Suprapubic skin (tissue), 4 donors: ENCODE data around the gene SGPL1. TPM values are rescaled to one million over a fixed set of nuclear protein-coding genes. Genes with fewer than 3 reads are reported as not detected.

Experiments used
- DNase-seq, 2 donors: peaks; one replicate each; pipeline ENCODE4 v3.0.0-alpha.2; 2019; ENCODE audit warnings: low spot score in 2 of 2
- H3K27ac ChIP-seq: fragments of 200-600 bp; sonication (generic); one replicate; pipeline ENCODE4 v1.5.1; 2019
- H3K27me3 ChIP-seq: fragments of 200-600 bp; sonication (generic); one replicate; pipeline ENCODE4 v1.5.1; 2019
- H3K36me3 ChIP-seq: fragments of 200-600 bp; sonication (generic); one replicate; pipeline ENCODE4 v1.5.1; 2019
- H3K4me1 ChIP-seq: fragments of 200-600 bp; sonication (generic); one replicate; pipeline ENCODE4 v1.5.1; 2019
- H3K4me3 ChIP-seq: fragments of 200-600 bp; sonication (generic); one replicate; pipeline ENCODE4 v1.5.1; 2019; ENCODE audit warnings: mild to moderate bottlenecking
- H3K9me3 ChIP-seq: fragments of 200-600 bp; sonication (generic); one replicate; pipeline ENCODE4 v1.5.1; 2019
- CTCF ChIP-seq, 2 donors: fragments of 200-600 bp in 1 of 2; fragments of 450-650 bp in 1 of 2; sonication (generic) in 1 of 2; IDR thresholded peaks; one replicate each; pipeline ENCODE4 v1.5.1; 2016 to 2019; ENCODE audit warnings: antibody characterized with exemption in 2 of 2, mild to moderate bottlenecking in 1 of 2, moderate library complexity in 1 of 2
- EP300 ChIP-seq: sonication (generic); formaldehyde crosslinking; IDR thresholded peaks from one replicate; pipeline ENCODE4 v1.6.1; 2017; ENCODE audit warnings: antibody characterized with exemption
- POLR2A ChIP-seq, 2 donors: fragments of 450-650 bp; IDR thresholded peaks; one replicate each; pipeline ENCODE4 v1.6.1; 2017; ENCODE audit warnings: antibody characterized with exemption in 2 of 2, mild to moderate bottlenecking in 2 of 2, moderate library complexity in 2 of 2
- POLR2AphosphoS5 ChIP-seq, 3 donors: sonication (generic); formaldehyde crosslinking; IDR thresholded peaks; one replicate each; pipeline ENCODE4 v1.6.1; 2017; ENCODE audit warnings: antibody characterized with exemption in 3 of 3
- WGBS: methylation state at CpG from one replicate; pipeline ENCODE4 v1.1.5; 2018; 5-methylcytosine and 5-hydroxymethylcytosine counted together
- total RNA-seq, 4 donors: library from RNA; depleted of rRNA; stranded (reverse); fragments of >200 nt; gene quantifications; one replicate each; pipeline ENCODE4 v1.1.0, GENCODE V29; 2016

SGPL1 gene
- total RNA-seq, 4 donors from 2014 or later: 54.4 to 80.1 (median 59.6) TPM

- no peaks in the 10 kb centered on the region for H3K36me3 ChIP-seq
- H3K4me3 ChIP-seq: no peak overlapping the region
- no peak overlapping the region for H3K27ac ChIP-seq
- DNase-seq: no peak
- no peak for TF ChIP-seq POLR2AphosphoS5 (IDR thresholded peaks at IDR 0.05)
- TF ChIP-seq POLR2A (IDR thresholded peaks at IDR 0.05): no peak
- no peak for TF ChIP-seq EP300
- no peak for TF ChIP-seq CTCF (IDR thresholded peaks at IDR 0.05)
- H3K4me1 ChIP-seq: peaks cover 21% of the 10 kb centered on the region
- H3K27me3 ChIP-seq: no peaks in the 10 kb centered on the region
- H3K9me3 ChIP-seq: no peaks in the 10 kb centered on the region
- whole genome bisulfite sequencing: 86% methylated on average over 1 of the region's 1 CpG
Measured at GRCh38 chr10:70801854-70802253, 13.9 kb upstream of the SGPL1 start.

- WGBS: 64% methylated on average over 2 of the region's 2 CpGs
- peak in 1 of 3 donors; percentile 15 for TF ChIP-seq POLR2AphosphoS5 (IDR thresholded peaks at IDR 0.05)
- TF ChIP-seq CTCF (IDR thresholded peaks at IDR 0.05): no peak
- no peaks in the 10 kb centered on the region for H3K27me3 ChIP-seq
- H3K4me1 ChIP-seq: peaks cover 21% of the 10 kb centered on the region
- peak overlapping the region; percentile 78 for H3K27ac ChIP-seq
- H3K9me3 ChIP-seq: no peaks in the 10 kb centered on the region
- no peak for DNase-seq
- no peaks in the 10 kb centered on the region for H3K36me3 ChIP-seq
- H3K4me3 ChIP-seq: no peak overlapping the region
Measured at GRCh38 chr10:70803775-70804420, 11.8 kb upstream of the SGPL1 start.

GRCh38 chr10:70804421-70804808 is 11.3 kb upstream of the SGPL1 start:
- H3K9me3 ChIP-seq: no peaks in the 10 kb centered on the region

GRCh38 chr10:70805619-70806215 is 10.0 kb upstream of the SGPL1 start:
- TF ChIP-seq POLR2A (IDR thresholded peaks at IDR 0.05) (no peak), EP300 (no peak), CTCF (IDR thresholded peaks at IDR 0.05) (no peak), POLR2AphosphoS5 (IDR thresholded peaks at IDR 0.05) (no peak)
- no peaks in the 10 kb centered on the region for H3K9me3 ChIP-seq
- H3K27ac ChIP-seq: peak overlapping the region; percentile 78
- 96% methylated on average over 3 of the region's 3 CpGs for WGBS
- H3K36me3 ChIP-seq: no peaks in the 10 kb centered on the region
- H3K27me3 ChIP-seq: no peaks in the 10 kb centered on the region
- H3K4me3 ChIP-seq: no peak overlapping the region
- no peak for DNase-seq
- H3K4me1 ChIP-seq: peaks cover 21% of the 10 kb centered on the region

More at GRCh38 chr10:70804421-70804808, 11.3 kb upstream of the SGPL1 start:
- H3K36me3 ChIP-seq: no peaks in the 10 kb centered on the region
- TF ChIP-seq CTCF (IDR thresholded peaks at IDR 0.05) (no peak), EP300 (no peak), POLR2AphosphoS5 (IDR thresholded peaks at IDR 0.05) (no peak), POLR2A (IDR thresholded peaks at IDR 0.05) (no peak)
- 48% methylated on average over 2 of the region's 2 CpGs for WGBS
- peak overlapping the region; percentile 78 for H3K27ac ChIP-seq
- no peaks in the 10 kb centered on the region for H3K27me3 ChIP-seq
- peaks cover 21% of the 10 kb centered on the region for H3K4me1 ChIP-seq
- no peak for DNase-seq
- no peak overlapping the region for H3K4me3 ChIP-seq

- no peak overlapping the region for H3K27ac ChIP-seq
- H3K9me3 ChIP-seq: no peaks in the 10 kb centered on the region
- no peaks in the 10 kb centered on the region for H3K36me3 ChIP-seq
- H3K4me3 ChIP-seq: no peak overlapping the region
- no peak for DNase-seq
- TF ChIP-seq POLR2A (IDR thresholded peaks at IDR 0.05): no peak
- TF ChIP-seq POLR2AphosphoS5 (IDR thresholded peaks at IDR 0.05): no peak
- TF ChIP-seq CTCF (IDR thresholded peaks at IDR 0.05): no peak
- no peak for TF ChIP-seq EP300
- H3K4me1 ChIP-seq: peaks cover 21% of the 10 kb centered on the region
- no peaks in the 10 kb centered on the region for H3K27me3 ChIP-seq
- 100% methylated on average over 1 of the region's 1 CpG for WGBS
Measured at GRCh38 chr10:70806841-70807240, 8.9 kb upstream of the SGPL1 start.
